SU-DHL-6 (cell line): ENCODE measurements around the gene IMPDH1.

Experiments used
- CTCF ChIP-seq: fragments of 200-600 bp; sonication (generic); IDR thresholded peaks from one replicate; pipeline ENCODE4 v1.5.1; 2017; ENCODE audit warnings: antibody characterized with exemption, mild to moderate bottlenecking, low read length, moderate library complexity; ENCODE audit not compliant: insufficient read depth, poor library complexity, severe bottlenecking
- EZH2phosphoT487 ChIP-seq: fragments of 200-600 bp; sonication (generic), shearing (Covaris generic); conservative IDR thresholded peaks from 2 replicates; pipeline ENCODE4 v1.6.1; 2018; ENCODE audit warnings: mild to moderate bottlenecking, antibody characterized with exemption, low read length, moderate library complexity, mixed read lengths

DNA sequence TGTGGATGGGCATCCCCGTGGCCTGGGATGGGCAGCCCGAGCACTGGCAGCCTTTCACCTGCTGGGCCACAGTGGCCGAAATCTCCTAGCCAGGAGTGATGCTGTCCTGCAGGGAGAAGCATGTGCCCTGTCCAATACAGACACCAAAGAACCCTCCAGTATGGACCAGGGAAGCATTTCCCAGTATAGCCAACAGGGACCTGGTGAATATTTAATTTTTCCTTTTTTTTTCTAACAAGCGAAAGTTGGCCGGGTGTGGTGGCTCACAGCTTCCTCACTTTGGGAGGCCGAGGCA lies 11.0 kb downstream of the IMPDH1 start:
- TF ChIP-seq CTCF (no peak), EZH2phosphoT487 (no peak)
